K562 (cell line): ENCODE data around the gene PCLAF. TPM values are rescaled to one million over a fixed set of nuclear protein-coding genes. Genes with fewer than 3 reads are reported as not detected.

Source experiments
- GATAD2A ChIP-seq: fragments of 450-650 bp; IDR thresholded peaks from 2 replicates; pipeline ENCODE4 v1.6.1; 2017
- HDAC2 ChIP-seq: fragments of 450-650 bp; IDR thresholded peaks from 2 replicates; pipeline ENCODE4 v1.6.1; 2016; ENCODE audit warnings: mild to moderate bottlenecking
- NFYB ChIP-seq: IDR thresholded peaks from 2 replicates; pipeline ENCODE4 v1.6.1; 2011; ENCODE audit warnings: mild to moderate bottlenecking, moderate library complexity; ENCODE audit not compliant: insufficient read length; ENCODE audit errors: extremely low read depth
- POLR2H ChIP-seq: IDR thresholded peaks from 2 replicates; pipeline ENCODE4 v1.6.1; 2016; ENCODE audit warnings: missing genetic modification characterization, low read depth, mild to moderate bottlenecking, control low read depth, missing compliant biosample characterization, moderate library complexity
- SP1 ChIP-seq: sonication (generic); formaldehyde crosslinking; IDR thresholded peaks from 2 replicates; pipeline ENCODE4 v1.8.1; 2022; ENCODE audit warnings: mild to moderate bottlenecking, missing genetic modification reagents
- ZBED1 ChIP-seq: IDR thresholded peaks from 2 replicates; pipeline ENCODE4 v1.6.1; 2014
- polyA plus RNA-seq, 8 experiments: library from polyadenylated mRNA; depleted of rRNA in 4 of 8; stranded (reverse) in 5 of 8; unstranded in 3 of 8; fragments of >200 nt; fragmentation: Nextera tagmentation in 2 of 8; fragmentation: Illumina TruSeq in 1 of 8; extraction: Ambion mirVana in 2 of 8; extraction: Trizol in 1 of 8; gene quantifications; 2 replicates each; pipeline versions ENCODE4 v1.2.1 to v1.2.3, GENCODE V29; 2011 to 2014; ENCODE audit warnings: inconsistent platforms in 1 of 8, missing spikeins in 1 of 8
- total RNA-seq, 7 experiments: library from RNA; depleted of rRNA in 6 of 7; stranded (reverse); fragments of >200 nt in 6 of 7; fragmentation: Illumina TruSeq in 2 of 7; extraction: Trizol in 2 of 7; gene quantifications; 2 replicates each; pipeline versions ENCODE4 v1.2.1 to v1.2.3, GENCODE V29; 2011 to 2021; ENCODE audit warnings: low replicate concordance in 1 of 7
- TF ChIP-seq, protein P1 (sequence below), 2 experiments: fragments of 450-650 bp in 1 of 2; sonication (generic) in 1 of 2; formaldehyde crosslinking in 1 of 2; IDR thresholded peaks; 2 replicates each; pipeline versions ENCODE4 v1.7.1 to v1.9.0; 2016 to 2022; ENCODE audit warnings: inconsistent platforms in 1 of 2, mild to moderate bottlenecking in 1 of 2, missing genetic modification reagents in 1 of 2
- TF ChIP-seq, protein P2 (sequence below): sonication (generic); formaldehyde crosslinking; IDR thresholded peaks from 2 replicates; pipeline ENCODE4 v1.8.0; 2022; ENCODE audit warnings: mild to moderate bottlenecking, missing genetic modification reagents
- TF ChIP-seq, protein P3 (sequence below): fragments of 250-450 bp; sonication (Bioruptor Pico); IDR thresholded peaks from 2 replicates; pipeline ENCODE4 v1.8.0; 2022; ENCODE audit warnings: moderate library complexity, mild to moderate bottlenecking, inconsistent platforms
- TF ChIP-seq, protein P4 (sequence below): fragments of 250-450 bp; sonication (Bioruptor Pico); IDR thresholded peaks from 2 replicates; pipeline ENCODE4 v1.4.0; 2020; ENCODE audit warnings: mild to moderate bottlenecking

Gene PCLAF
- total and polyA plus RNA-seq, 9 of the 15 experiments (the other 6 are each of a cell fraction or from before 2014, with no cell fraction given), result 112 to 881 (median 360) TPM

DNA sequence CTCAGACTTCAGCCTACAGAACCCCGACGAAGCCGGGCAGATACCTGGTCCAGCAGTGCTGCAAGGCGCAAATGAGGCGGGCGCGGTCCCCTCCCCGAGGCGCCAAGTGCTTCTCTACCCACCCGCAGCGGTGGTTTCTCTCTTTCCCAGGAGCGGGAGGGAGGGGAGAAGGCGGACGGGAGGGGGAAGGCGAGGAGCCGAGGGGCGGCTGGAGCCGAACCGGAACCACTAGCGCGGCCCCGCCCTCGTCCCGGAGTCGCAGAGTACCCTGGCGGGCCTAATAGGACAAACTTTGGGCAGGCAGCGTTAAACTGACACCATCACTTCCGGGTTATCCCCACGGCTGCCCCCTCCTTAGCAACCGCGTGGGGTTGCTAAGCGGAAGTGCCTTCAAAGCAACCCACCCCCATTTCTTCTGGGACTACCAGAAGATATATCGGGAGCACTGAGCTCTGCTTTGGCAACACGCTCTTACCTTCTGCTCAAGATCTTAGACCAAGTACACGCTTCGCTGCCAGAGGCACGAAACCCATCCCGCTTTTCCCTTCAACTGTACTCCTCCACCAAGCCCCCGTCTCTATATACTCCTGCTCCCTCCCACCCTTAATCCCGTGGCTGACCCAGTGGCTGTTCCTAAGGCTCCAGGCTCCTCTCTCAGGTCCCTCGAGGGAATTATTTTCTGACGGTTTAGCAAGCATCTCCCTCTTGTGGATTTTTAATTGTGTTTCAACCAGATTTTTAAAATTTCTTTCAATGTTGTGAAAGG, 25.1 kb downstream of the PCLAF start, which contains the start of gene CSNK1G1 (continued):
- TF ChIP-seq HDAC2 (peak; percentile 80), SP1 (CRISPR knock-in tag) (peak; percentile 53), ZBED1 (no peak; the same call in 1 of the 2 replicates), POLR2H (tag) (peak; percentile 61), NFYB (peak; percentile 43), GATAD2A (no peak)
- TF ChIP-seq, protein P1, sequence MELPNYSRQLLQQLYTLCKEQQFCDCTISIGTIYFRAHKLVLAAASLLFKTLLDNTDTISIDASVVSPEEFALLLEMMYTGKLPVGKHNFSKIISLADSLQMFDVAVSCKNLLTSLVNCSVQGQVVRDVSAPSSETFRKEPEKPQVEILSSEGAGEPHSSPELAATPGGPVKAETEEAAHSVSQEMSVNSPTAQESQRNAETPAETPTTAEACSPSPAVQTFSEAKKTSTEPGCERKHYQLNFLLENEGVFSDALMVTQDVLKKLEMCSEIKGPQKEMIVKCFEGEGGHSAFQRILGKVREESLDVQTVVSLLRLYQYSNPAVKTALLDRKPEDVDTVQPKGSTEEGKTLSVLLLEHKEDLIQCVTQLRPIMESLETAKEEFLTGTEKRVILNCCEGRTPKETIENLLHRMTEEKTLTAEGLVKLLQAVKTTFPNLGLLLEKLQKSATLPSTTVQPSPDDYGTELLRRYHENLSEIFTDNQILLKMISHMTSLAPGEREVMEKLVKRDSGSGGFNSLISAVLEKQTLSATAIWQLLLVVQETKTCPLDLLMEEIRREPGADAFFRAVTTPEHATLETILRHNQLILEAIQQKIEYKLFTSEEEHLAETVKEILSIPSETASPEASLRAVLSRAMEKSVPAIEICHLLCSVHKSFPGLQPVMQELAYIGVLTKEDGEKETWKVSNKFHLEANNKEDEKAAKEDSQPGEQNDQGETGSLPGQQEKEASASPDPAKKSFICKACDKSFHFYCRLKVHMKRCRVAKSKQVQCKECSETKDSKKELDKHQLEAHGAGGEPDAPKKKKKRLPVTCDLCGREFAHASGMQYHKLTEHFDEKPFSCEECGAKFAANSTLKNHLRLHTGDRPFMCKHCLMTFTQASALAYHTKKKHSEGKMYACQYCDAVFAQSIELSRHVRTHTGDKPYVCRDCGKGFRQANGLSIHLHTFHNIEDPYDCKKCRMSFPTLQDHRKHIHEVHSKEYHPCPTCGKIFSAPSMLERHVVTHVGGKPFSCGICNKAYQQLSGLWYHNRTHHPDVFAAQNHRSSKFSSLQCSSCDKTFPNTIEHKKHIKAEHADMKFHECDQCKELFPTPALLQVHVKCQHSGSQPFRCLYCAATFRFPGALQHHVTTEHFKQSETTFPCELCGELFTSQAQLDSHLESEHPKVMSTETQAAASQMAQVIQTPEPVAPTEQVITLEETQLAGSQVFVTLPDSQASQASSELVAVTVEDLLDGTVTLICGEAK (IDR thresholded peaks at IDR 0.05), result peak; percentile 97
- TF ChIP-seq, protein P1 (CRISPR knock-in tag; IDR thresholded peaks at IDR 0.05), result no peak
- TF ChIP-seq, protein P2, sequence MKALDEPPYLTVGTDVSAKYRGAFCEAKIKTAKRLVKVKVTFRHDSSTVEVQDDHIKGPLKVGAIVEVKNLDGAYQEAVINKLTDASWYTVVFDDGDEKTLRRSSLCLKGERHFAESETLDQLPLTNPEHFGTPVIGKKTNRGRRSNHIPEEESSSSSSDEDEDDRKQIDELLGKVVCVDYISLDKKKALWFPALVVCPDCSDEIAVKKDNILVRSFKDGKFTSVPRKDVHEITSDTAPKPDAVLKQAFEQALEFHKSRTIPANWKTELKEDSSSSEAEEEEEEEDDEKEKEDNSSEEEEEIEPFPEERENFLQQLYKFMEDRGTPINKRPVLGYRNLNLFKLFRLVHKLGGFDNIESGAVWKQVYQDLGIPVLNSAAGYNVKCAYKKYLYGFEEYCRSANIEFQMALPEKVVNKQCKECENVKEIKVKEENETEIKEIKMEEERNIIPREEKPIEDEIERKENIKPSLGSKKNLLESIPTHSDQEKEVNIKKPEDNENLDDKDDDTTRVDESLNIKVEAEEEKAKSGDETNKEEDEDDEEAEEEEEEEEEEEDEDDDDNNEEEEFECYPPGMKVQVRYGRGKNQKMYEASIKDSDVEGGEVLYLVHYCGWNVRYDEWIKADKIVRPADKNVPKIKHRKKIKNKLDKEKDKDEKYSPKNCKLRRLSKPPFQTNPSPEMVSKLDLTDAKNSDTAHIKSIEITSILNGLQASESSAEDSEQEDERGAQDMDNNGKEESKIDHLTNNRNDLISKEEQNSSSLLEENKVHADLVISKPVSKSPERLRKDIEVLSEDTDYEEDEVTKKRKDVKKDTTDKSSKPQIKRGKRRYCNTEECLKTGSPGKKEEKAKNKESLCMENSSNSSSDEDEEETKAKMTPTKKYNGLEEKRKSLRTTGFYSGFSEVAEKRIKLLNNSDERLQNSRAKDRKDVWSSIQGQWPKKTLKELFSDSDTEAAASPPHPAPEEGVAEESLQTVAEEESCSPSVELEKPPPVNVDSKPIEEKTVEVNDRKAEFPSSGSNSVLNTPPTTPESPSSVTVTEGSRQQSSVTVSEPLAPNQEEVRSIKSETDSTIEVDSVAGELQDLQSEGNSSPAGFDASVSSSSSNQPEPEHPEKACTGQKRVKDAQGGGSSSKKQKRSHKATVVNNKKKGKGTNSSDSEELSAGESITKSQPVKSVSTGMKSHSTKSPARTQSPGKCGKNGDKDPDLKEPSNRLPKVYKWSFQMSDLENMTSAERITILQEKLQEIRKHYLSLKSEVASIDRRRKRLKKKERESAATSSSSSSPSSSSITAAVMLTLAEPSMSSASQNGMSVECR, result peak; percentile 93
- TF ChIP-seq, protein P3, sequence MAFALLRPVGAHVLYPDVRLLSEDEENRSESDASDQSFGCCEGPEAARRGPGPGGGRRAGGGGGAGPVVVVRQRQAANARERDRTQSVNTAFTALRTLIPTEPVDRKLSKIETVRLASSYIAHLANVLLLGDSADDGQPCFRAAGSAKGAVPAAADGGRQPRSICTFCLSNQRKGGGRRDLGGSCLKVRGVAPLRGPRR (CRISPR knock-in tag), result no peak
- TF ChIP-seq, protein P4, sequence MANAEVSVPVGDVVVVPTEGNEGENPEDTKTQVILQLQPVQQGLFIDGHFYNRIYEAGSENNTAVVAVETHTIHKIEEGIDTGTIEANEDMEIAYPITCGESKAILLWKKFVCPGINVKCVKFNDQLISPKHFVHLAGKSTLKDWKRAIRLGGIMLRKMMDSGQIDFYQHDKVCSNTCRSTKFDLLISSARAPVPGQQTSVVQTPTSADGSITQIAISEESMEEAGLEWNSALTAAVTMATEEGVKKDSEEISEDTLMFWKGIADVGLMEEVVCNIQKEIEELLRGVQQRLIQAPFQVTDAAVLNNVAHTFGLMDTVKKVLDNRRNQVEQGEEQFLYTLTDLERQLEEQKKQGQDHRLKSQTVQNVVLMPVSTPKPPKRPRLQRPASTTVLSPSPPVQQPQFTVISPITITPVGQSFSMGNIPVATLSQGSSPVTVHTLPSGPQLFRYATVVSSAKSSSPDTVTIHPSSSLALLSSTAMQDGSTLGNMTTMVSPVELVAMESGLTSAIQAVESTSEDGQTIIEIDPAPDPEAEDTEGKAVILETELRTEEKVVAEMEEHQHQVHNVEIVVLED, result no peak
